GM12874 (cell line): Measurements from ENCODE around the gene ATXN2L.
A peak's percentile ranks its signal among the peaks of the same experiment; 100 is the strongest.

Experiments used
- CTCF ChIP-seq: IDR thresholded peaks from 2 replicates; pipeline ENCODE4 v1.5.1; 2011; ENCODE audit warnings: low read depth, mild to moderate bottlenecking, control low read depth, low read length, moderate library complexity; ENCODE audit not compliant: insufficient read depth

The ATXN2L gene

DNA sequence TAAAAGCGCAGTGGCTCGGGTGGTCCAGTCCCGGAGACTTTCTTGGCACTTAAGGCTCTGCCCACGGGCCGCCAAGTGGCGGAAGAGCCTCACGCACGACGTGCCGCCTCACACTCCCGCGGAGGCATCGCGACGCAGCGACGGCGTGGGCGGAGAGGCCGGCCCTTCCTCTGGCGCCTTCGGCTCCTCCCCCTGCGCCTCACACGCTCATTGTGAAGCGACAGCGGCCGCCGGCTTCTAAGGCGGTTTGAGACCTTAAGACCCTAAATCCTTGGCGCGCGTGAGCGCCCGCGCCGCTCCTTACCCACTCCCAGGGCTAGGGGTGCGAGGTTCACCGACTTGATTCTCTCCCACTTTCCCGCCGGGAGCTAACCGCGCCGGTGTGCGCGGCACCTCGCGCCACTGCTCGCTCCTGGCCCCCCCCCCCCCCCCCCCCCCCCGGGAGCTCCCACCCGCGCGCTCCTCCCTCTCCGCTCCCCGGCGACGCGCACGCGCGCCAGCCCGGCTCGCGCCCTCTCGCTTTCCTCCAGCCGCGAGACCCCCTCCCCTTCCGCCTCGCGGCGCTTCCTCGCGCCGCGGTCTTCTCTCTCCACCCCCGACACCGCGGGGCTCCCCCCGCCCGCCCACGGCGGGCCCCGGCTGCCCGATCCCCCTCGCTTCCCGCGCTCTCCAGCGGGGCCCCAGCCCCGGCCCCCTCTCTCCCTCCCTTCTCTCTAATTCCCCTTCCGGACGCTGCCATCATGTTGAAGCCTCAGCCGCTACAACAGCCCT is at the start of gene ATXN2L:
Gene ATXN2L (plus strand): TSS at position 480 of the 771 bp plus-strand sequence. CDS start 261 bp downstream, at position 741.
- TF ChIP-seq CTCF, result no peak

GRCh38 chr16:28802235-28803019 is 20.4 kb upstream of the ATXN2L start:
- peak; percentile 26; the same call in 1 of the 2 replicates for TF ChIP-seq CTCF

- TF ChIP-seq CTCF, result no peak
Measured at GRCh38 chr16:28820016-28820415, 2.8 kb upstream of the ATXN2L start.

DNA sequence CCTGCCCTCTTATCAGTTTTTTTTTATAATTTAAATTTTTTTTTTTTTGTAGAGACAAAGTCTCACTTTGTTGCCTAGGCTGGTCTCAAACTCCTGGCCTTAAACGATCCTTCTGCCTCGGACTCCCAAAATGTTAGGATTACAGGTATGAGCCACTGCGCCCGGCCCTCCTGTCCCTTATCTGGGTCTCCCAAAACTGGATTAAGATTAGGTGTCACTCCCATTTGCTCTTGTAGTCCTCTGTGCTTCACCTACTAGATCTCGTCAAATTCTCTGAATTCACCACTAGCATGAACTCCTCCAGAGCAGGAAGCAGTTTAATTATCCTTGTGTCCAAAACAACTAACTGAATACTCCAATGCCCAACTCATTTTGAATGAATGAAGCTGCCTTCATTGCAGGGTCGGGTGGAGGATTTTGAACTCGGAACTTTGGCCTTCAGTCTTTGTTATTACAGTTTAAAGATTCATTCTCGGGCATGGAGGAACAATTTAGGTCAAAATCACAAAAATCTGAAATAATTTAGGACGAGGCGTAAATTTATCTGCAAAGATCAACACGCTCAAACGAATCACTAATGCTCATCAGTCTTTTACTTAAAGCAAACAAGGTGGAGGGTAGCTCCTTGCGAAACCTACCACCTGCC is 802 bp upstream of the ATXN2L start:
- no peak for TF ChIP-seq CTCF

DNA sequence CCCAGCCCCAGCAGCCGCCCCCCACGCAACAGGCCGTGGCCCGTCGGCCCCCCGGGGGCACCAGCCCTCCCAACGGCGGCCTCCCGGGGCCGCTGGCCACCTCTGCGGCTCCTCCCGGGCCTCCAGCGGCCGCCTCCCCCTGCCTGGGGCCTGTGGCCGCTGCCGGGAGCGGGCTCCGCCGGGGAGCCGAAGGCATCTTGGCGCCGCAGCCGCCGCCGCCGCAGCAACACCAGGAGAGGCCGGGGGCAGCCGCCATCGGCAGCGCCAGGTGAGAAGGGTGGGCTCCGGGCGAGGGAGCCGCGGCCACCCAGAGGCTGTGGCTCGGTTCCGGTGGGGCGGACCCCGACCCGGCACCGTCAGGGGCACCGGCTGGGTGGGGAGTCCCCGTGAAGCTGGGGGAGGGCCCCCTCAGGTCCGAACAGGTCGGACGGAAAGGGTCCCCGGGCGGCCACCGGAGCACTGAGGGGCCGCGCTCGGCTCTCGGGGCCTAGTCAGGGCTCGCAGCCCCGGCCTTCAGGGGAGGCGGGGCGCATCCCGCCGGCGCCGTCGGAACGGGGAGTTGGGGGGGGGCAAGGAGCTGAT is 583 bp downstream of the ATXN2L start:
- TF ChIP-seq CTCF, result no peak

GRCh38 chr16:28823873-28824716 is 1.3 kb downstream of the ATXN2L start:
- TF ChIP-seq CTCF, result no peak

GRCh38 chr16:28824717-28824973 is 1.8 kb downstream of the ATXN2L start:
- no peak for TF ChIP-seq CTCF
